ENCODE results near the gene TLX2. TPM values are rescaled to one million over a fixed set of nuclear protein-coding genes. Genes with fewer than 3 reads are reported as not detected.
"Not testable (repeated sequence)": the region's sequence is repeated elsewhere in the genome, so short reads cannot be mapped to it uniquely, and the experiment has no call there.

The TLX2 gene
- total RNA-seq, 2 donors from 2014 or later = 0.12 to 0.40 TPM

- no peak for TF ChIP-seq CTCF (IDR thresholded peaks at IDR 0.05)
- intact Hi-C loops (cut with DNase I) = no loop called here
- Histone ChIP-seq H3K36me3 (peaks cover 4% of the 10 kb centered on the region), H3K4me3 (no peak overlapping the region), H3K4me1 (peaks cover 9% of the 10 kb centered on the region), H3K27me3 (no peaks in the 10 kb centered on the region), H3K27ac (no peak overlapping the region), H3K9me3 (no peaks in the 10 kb centered on the region), H3K9ac (ENCODE audit: low read depth in 2 of 2, low read length in 2 of 2) (no peak overlapping the region)
- DNase-seq = no peak
Observed at GRCh38 chr2:74474481-74474880, 39.8 kb upstream of the TLX2 start.

DNA sequence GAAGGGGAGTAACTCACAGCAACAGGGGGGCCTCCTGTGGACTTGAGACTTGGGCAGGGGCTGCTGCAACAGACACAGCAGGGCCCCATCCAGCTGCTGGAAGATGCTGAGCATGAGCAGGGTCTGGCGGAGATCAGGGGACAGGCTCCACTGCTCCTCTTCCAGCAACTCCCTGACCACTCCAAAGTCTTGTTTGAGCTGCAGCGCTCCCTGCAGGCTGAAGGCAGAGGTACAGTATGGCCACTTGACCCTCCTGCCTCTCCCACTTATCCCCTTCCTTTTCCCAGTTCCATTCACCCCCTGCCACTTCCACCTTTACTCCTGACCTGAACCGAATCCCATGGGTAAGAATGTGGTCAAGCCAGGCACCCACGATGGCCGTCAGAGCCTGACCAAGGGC, 39.4 kb upstream of the TLX2 start:
- peaks cover 9% of the 10 kb centered on the region for H3K4me1 ChIP-seq
- no peak for DNase-seq
- H3K9ac ChIP-seq (ENCODE audit: low read depth in 2 of 2, low read length in 2 of 2) = no peak overlapping the region
- H3K27ac ChIP-seq = no peak overlapping the region
- no peak overlapping the region for H3K4me3 ChIP-seq
- peaks cover 4% of the 10 kb centered on the region for H3K36me3 ChIP-seq
- no peak for TF ChIP-seq CTCF (IDR thresholded peaks at IDR 0.05)
- no peaks in the 10 kb centered on the region for H3K9me3 ChIP-seq
- no peaks in the 10 kb centered on the region for H3K27me3 ChIP-seq
- intact Hi-C loops (cut with DNase I) = no loop called here

GRCh38 chr2:74481431-74481830, 32.8 kb upstream of the TLX2 start:
- Histone ChIP-seq H3K27me3 (no peaks in the 10 kb centered on the region), H3K27ac (no peak overlapping the region), H3K36me3 (no peaks in the 10 kb centered on the region), H3K4me3 (peak overlapping the region; percentile 86), H3K9me3 (no peaks in the 10 kb centered on the region), H3K9ac (ENCODE audit: low read depth in 2 of 2, low read length in 2 of 2) (peak overlapping the region; percentile 79 to 80), H3K4me1 (peaks cover 16% of the 10 kb centered on the region)
- intact Hi-C loops (cut with DNase I) = loop anchor here (5.0 to 10.0 kb wide), 2 partner anchors 51 to 393 kb away; no protein-coding TSS in a partner anchor
- TF ChIP-seq CTCF (IDR thresholded peaks at IDR 0.05) = no peak
- DNase-seq = no peak

GRCh38 chr2:74481961-74482800, 32.1 kb upstream of the TLX2 start:
- Histone ChIP-seq H3K9me3 (no peaks in the 10 kb centered on the region), H3K9ac (ENCODE audit: low read depth in 2 of 2, low read length in 2 of 2) (peak overlapping the region; percentile 79 to 80), H3K27me3 (no peaks in the 10 kb centered on the region), H3K36me3 (no peaks in the 10 kb centered on the region), H3K4me3 (peak overlapping the region; percentile 86), H3K4me1 (peaks cover 16% of the 10 kb centered on the region), H3K27ac (peak overlapping the region; percentile 91)
- no peak for DNase-seq
- intact Hi-C loops (cut with DNase I) = loop anchor here (2.0 to 10.0 kb wide), 3 partner anchors 50 to 393 kb away; no protein-coding TSS in a partner anchor
- no peak for TF ChIP-seq CTCF (IDR thresholded peaks at IDR 0.05)

- peak; percentile 97 for DNase-seq
- H3K36me3 ChIP-seq = no peaks in the 10 kb centered on the region
Observed at GRCh38 chr2:74482801-74483674, 31.2 kb upstream of the TLX2 start, which contains the start of the genes CCDC142 and TTC31. TSS of gene CCDC142 (minus strand) at chr2:74482998. CDS start at chr2:74482837, 161 bp downstream. TSS of gene TTC31 (plus strand) at chr2:74483081. CDS start at chr2:74483096, 15 bp downstream.

DNA sequence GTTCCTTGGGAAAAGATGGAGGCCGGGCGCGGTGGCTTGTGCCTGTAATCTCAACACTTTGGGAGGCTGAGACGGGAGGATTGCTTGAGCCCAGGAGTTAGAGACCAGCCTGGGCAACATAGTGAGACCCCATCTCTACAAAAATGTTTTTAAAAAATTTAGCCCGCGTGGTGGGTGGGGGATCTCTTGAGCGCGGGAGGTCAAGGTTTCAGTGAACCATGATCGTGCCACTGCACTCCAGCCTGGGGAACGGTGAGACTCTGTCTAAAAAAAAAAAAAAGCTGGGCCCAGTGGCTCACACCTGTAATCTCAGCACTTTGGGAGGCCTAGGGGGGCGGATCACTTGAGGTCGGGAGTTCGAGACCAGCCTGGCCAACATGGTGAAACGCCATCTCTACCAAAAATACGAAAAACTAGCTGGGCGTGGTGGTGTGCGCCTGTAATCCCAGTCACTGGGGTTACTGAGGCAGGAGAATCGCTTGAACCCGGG, 30.5 kb upstream of the TLX2 start:
- H3K36me3 ChIP-seq, H3K27me3 ChIP-seq, H3K9me3 ChIP-seq, H3K27ac ChIP-seq, DNase-seq: not testable (repeated sequence)
- Histone ChIP-seq H3K9ac (ENCODE audit: low read depth in 2 of 2, low read length in 2 of 2) (peak overlapping the region; percentile 63 to 79), H3K4me1 (peaks cover 16% of the 10 kb centered on the region), H3K4me3 (peak overlapping the region; percentile 86)
- intact Hi-C loops (cut with DNase I) = loop anchor here (2.0 to 10.0 kb wide), 3 partner anchors 49 to 391 kb away; no protein-coding TSS in a partner anchor

More at GRCh38 chr2:74482801-74483674, 31.2 kb upstream of the TLX2 start, which contains the start of the genes CCDC142 and TTC31:
- no peaks in the 10 kb centered on the region for H3K27me3 ChIP-seq
- intact Hi-C loops (cut with DNase I) = loop anchor here (2.0 to 10.0 kb wide), 3 partner anchors 49 to 392 kb away; no protein-coding TSS in a partner anchor
- peaks cover 16% of the 10 kb centered on the region for H3K4me1 ChIP-seq
- TF ChIP-seq CTCF (IDR thresholded peaks at IDR 0.05) = peak; percentile 73
- H3K9me3 ChIP-seq = no peaks in the 10 kb centered on the region
- H3K27ac ChIP-seq = peak within 1 kb of the TSS; percentile 91
- peak within 1 kb of the TSS; percentile 79 to 80 for H3K9ac ChIP-seq (ENCODE audit: low read depth in 2 of 2, low read length in 2 of 2)
- peak within 1 kb of the TSS; percentile 86 for H3K4me3 ChIP-seq
